Activated T-helper 17 cell treated with anti-CD3 and anti-CD28 coated beads, Interleukin-2, amount 50 U/mL, for 72 hours (primary cell): ENCODE measurements around the gene PTGDR2. TPM values are rescaled to one million over a fixed set of nuclear protein-coding genes. Genes with fewer than 3 reads are reported as not detected.
A peak's percentile ranks its signal among the peaks of the same experiment; 100 is the strongest.

ENCODE experiments used
- ATAC-seq: fragments of 150-1000 bp; cut with Tn5 transposase; replicated peaks from 2 replicates; pipeline ENCODE4 v1.10.0; 2021; ENCODE audit warnings: mild to moderate bottlenecking, moderate library complexity
- H3K27ac Mint-ChIP-seq: one replicate; pipeline ENCODE4 v1.8.0; 2022; ENCODE audit warnings: mixed read lengths
- H3K27me3 Mint-ChIP-seq: one replicate; pipeline ENCODE4 v1.8.0; 2022; ENCODE audit warnings: mixed read lengths
- H3K36me3 Mint-ChIP-seq: one replicate; pipeline ENCODE4 v1.8.0; 2022; ENCODE audit warnings: low read depth, mild to moderate bottlenecking, mixed read lengths
- H3K4me1 Mint-ChIP-seq: one replicate; pipeline ENCODE4 v1.8.0; 2022; ENCODE audit warnings: mixed read lengths
- H3K4me3 Mint-ChIP-seq: one replicate; pipeline ENCODE4 v1.8.0; 2022; ENCODE audit warnings: mild to moderate bottlenecking, mixed read lengths
- H3K9me3 Mint-ChIP-seq: one replicate; pipeline ENCODE4 v1.8.0; 2022; ENCODE audit warnings: mixed read lengths
- total RNA-seq, 2 donors: library from RNA; stranded (reverse); gene quantifications; one replicate each; pipeline ENCODE4 v1.2.3, GENCODE V29; 2022

The PTGDR2 gene
- total RNA-seq: under 1 TPM; 0.19 to 0.37 TPM

DNA sequence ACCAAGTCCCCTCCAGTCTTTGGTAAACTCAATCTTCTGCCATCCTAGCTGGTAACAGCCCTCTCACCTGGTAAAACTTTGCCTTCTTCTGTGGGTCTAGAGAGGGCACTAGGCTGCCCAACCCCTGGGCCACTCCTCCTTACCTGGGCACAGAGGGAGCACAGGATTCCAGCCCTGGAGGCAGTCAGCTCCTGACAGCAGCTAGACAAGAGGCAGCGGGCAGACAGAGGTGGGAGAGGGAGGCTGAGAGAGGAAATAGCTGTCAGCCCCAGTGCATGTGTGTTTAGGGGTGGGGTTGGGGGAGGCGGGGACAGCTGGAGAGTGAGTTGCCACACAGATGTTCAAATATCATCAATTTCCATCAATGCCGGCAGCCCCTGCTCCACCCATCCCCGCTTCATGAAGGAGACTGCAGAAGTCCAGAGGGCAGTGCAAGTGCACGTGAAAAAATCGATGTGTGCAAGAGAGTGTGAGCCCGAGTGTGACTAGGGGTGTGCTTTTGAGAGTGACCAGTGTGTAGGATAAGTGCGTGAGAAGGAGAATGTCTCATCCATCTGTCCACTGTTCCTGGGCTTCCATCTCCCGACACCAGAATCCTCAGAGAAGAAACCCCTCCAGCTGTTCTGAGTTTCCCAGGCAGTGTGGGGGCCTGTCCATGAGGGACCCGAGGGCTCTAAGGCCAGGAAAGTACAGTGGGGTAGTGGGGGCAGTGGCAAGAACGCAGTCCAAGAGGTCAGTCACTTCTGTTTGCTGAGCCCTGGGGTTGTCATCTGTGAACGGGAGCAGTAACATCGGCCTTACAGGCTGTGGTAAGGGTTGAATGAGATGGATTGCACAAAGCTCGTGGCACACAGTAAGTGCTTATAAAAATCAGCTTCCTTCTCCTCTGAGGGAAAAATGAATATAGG is at the start of gene PTGDR2:
Gene PTGDR2 (minus strand): TSS at position 225 of the 908 bp plus-strand sequence. CDS start 2,228 bp downstream, outside the sequence.
- peaks cover 18% of the 10 kb centered on the region for H3K36me3 Mint-ChIP-seq
- peaks cover 5% of the 10 kb centered on the region for H3K4me1 Mint-ChIP-seq
- no peak for ATAC-seq
- H3K9me3 Mint-ChIP-seq: no peaks in the 10 kb centered on the region
- no peak within 1 kb of the TSS for H3K4me3 Mint-ChIP-seq
- no peaks in the 10 kb centered on the region for H3K27me3 Mint-ChIP-seq
- H3K27ac Mint-ChIP-seq: no peak within 1 kb of the TSS

DNA sequence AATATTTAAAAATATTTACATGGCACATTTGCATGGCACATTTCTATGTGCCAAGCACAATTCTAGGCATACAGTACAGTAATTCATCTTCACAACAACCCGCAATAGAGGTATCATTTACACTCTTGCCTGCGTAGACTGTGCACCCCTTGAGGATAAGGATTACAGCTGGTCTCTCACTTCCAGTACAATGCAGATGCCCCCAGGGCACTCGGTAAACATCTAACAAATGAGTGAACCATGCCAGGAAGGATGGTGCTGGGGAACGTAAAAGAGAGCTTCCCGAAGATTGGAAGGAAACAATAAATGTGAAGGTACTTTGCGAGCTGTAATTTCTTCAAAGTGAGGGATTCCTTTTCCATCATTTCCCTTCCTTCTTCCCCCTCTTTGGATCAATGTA is 49.3 kb upstream of the PTGDR2 start:
- Mint-ChIP-seq H3K36me3 (peaks cover 62% of the 10 kb centered on the region), H3K27ac (peak overlapping the region; percentile 97)

DNA sequence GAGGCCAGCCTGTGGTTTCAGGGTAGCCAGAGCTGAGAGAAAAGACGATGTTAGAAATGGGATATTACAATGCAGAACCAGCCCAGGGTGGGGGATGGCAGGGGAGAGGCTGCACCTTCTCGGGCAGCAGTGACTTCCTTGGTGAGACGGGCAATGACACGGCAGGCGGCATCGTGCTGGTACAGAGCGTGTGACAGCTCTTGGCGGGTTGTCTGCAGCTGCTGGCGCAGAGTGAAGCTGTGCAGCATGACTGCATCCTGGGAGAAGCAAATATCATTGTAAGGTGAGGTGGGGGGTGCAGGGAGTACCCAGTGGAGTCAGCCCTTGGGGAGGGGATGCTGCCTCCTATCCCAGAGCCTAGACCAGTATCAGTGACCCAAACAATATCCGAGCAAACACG is 46.9 kb upstream of the PTGDR2 start:
- Mint-ChIP-seq H3K27me3 (no peaks in the 10 kb centered on the region), H3K36me3 (peaks cover 86% of the 10 kb centered on the region), H3K4me3 (no peak overlapping the region), H3K9me3 (no peaks in the 10 kb centered on the region), H3K27ac (peak overlapping the region; percentile 97), H3K4me1 (peaks cover 22% of the 10 kb centered on the region)
- ATAC-seq: no peak

More for the DNA sequence above, 49.3 kb upstream of the PTGDR2 start:
- H3K9me3 Mint-ChIP-seq: no peaks in the 10 kb centered on the region
- ATAC-seq: no peak
- H3K4me1 Mint-ChIP-seq: peaks cover 19% of the 10 kb centered on the region
- H3K27me3 Mint-ChIP-seq: no peaks in the 10 kb centered on the region
- H3K4me3 Mint-ChIP-seq: peak overlapping the region; percentile 98

DNA sequence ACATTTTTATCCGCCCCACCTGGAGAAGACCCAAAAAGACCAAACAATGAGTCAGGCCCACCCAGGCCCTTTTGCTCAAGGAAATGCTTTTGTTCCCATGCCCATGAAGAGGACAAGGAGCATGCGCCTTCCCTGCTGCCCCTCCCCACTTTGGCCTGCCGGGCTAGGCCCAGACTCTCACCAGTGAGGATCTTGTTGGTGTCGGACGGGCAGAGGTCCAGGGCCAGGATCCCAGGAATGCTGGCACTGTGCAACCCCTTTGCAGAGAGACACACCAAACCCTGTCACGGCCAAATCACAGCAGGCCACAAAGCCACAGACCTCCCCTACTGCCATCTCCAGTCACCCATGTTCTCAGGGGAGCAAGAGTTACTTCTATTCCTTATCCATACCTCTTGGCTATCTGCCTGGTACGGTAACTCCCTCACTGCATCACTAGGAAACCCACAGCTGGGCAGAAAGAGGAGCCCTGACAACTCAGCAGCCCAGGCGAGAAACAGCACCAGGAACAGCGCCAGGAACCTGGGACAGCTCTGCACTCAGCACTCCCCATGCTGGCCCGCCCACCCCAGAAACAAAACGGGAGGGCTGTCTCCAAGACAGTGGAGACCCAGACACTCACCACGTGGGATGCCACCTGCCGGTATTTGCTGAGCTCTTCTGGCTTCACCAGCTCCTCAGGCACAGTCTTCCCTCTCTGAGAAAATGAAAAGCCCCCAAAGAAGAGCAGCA is 45.1 kb upstream of the PTGDR2 start:
- Mint-ChIP-seq H3K27ac (peak overlapping the region; percentile 50), H3K4me1 (peaks cover 24% of the 10 kb centered on the region)
- ATAC-seq: no peak

DNA sequence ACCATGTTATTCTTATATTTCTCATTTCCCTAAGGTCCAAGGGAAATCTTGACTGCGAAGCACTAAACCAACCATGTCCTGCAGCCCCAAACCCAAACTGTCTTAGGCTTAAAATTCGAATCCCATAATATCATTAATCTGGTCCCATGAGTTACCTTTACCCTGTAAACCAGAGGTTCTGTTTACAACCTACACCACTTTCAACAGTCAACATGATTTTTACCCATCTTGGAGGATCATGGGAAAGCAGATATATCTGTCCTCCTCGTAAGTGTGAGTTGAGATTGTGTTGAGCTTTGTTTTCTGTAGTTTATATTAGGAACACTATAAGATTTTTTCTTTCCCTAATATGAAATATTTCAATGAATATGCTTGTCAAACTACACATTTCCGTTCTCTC is 44.2 kb upstream of the PTGDR2 start:
- Mint-ChIP-seq H3K4me1 (peaks cover 17% of the 10 kb centered on the region), H3K9me3 (no peaks in the 10 kb centered on the region)

More for the DNA sequence above, 45.1 kb upstream of the PTGDR2 start:
- H3K36me3 Mint-ChIP-seq: peaks cover 99% of the 10 kb centered on the region
- H3K9me3 Mint-ChIP-seq: no peaks in the 10 kb centered on the region
- no peak overlapping the region for H3K4me3 Mint-ChIP-seq
- no peaks in the 10 kb centered on the region for H3K27me3 Mint-ChIP-seq

DNA sequence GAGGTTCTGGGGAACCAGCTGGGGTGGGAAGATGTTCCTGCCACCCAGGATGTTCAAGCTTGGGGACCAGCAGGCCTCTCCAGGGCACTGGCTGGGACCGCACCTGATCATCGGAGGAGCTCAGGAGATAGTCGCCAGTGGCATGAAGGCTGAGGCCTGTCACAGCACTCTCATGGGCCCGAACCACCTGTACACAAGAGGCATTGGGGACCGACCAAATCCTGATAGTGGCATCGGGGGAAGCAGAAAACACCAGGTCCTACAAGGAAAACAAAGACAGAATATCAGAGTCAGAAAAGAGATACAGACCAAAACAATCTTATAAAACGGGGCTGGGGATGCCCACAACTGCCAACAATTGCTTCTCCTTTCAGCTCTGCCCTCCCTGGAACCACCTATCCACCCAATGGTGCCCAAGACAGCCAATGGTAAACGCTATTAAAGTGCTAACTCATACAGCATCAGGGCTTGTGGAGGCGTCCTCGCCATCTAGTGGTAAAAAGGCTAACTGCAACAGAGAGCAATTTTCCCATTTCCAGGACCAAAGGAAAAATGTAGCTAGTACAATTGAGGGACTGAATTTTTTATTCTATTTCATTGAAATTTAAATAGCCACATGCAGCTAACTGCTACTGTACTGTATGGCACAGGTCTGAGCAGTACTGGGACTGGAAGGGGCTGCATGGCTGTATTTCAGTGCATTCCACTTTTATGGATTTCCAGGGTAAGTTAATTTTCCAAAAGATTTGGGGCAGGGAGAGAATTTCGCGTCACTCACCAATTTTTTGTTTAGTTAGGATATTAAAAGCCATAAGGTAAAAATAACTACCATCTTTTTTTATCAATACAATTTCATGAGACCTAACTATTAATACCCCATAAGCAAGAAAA is 43.5 kb upstream of the PTGDR2 start:
- H3K9me3 Mint-ChIP-seq: no peaks in the 10 kb centered on the region
- H3K27ac Mint-ChIP-seq: no peak overlapping the region
- peaks cover 100% of the 10 kb centered on the region for H3K36me3 Mint-ChIP-seq
- no peaks in the 10 kb centered on the region for H3K27me3 Mint-ChIP-seq
- ATAC-seq: peak; percentile 58
- peaks cover 14% of the 10 kb centered on the region for H3K4me1 Mint-ChIP-seq
- no peak overlapping the region for H3K4me3 Mint-ChIP-seq

More for the DNA sequence above, 44.2 kb upstream of the PTGDR2 start:
- Mint-ChIP-seq H3K27me3 (no peaks in the 10 kb centered on the region), H3K36me3 (peaks cover 99% of the 10 kb centered on the region), H3K4me3 (no peak overlapping the region), H3K27ac (peak overlapping the region; percentile 50)
- no peak for ATAC-seq

DNA sequence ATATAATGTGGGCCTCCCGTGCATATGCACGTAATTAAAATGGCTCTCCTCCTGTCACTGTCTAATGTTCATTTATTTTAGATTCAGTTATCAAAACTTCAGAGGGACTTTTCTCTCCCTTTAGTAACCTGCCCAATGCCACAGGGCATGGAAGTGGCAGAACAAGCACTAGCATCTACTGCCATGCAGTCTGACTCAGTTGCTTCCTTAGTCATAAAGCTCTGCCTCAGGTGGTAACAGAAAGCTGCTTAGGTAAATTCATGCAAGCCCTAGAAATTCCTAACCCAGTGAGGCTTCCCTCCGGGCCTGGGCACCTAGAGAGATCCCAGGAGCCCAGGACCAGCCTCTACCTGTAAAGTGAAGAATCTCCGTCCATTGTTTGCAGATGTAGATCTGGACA is 41.7 kb upstream of the PTGDR2 start:
- Mint-ChIP-seq H3K4me3 (no peak overlapping the region), H3K9me3 (no peaks in the 10 kb centered on the region), H3K4me1 (peaks cover 4% of the 10 kb centered on the region), H3K36me3 (peaks cover 100% of the 10 kb centered on the region), H3K27me3 (no peaks in the 10 kb centered on the region), H3K27ac (peak overlapping the region; percentile 47)
- no peak for ATAC-seq

DNA sequence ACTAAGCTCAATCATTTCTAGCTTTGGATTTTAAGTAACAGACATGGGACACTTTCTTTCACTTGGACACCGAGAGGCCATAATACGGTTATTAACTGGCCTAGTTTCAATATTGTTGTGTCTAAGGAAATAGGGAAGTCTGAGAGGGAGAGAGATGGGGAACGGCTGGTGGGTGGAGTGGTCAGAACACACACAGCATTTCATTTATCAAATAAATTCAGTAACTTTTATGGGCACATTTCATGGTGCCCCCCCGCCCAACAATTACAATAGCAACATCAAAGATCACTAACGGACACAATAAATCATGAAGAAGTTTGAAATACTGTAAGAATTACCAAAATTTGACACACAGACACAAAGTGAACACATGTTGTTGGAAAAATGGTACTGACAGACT is 39.9 kb upstream of the PTGDR2 start:
- Mint-ChIP-seq H3K9me3 (no peaks in the 10 kb centered on the region), H3K27me3 (no peaks in the 10 kb centered on the region)

DNA sequence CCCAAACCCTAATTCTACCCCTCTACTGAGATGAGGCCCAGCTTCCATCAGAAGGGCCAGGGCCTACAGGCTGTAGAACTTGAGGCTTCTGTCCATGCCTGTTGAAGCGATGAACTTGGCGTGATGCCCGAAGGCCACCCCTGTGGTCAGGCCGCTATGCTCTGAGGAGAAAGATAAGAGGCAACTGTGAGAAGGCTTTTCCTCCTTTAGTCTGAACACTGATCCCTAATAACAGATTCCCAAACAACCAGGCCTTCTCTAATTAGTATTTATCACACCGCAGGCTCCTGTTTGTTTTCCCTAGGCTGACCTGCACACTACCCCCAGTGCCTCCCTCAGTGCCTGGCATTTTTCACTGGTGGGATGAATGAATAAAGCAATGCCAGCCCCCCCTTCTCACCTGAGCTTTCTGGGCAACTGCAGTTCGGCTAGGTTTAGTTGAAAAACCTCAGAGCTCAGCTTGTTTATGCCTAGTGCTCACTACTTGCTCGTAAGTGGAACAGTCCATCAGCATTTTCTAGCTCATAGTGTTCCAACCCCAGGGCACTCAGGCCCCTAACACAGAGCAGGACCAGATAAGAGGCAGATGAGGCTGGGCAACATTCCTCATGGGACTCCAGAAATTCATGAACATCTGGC is 35.5 kb upstream of the PTGDR2 start:
- Mint-ChIP-seq H3K27ac (no peak overlapping the region), H3K36me3 (peaks cover 79% of the 10 kb centered on the region), H3K9me3 (no peaks in the 10 kb centered on the region), H3K4me1 (peaks cover 4% of the 10 kb centered on the region), H3K27me3 (no peaks in the 10 kb centered on the region), H3K4me3 (no peak overlapping the region)
- no peak for ATAC-seq

More for the DNA sequence above, 39.9 kb upstream of the PTGDR2 start:
- no peak overlapping the region for H3K4me3 Mint-ChIP-seq
- ATAC-seq: no peak
- peaks cover 4% of the 10 kb centered on the region for H3K4me1 Mint-ChIP-seq
- peaks cover 100% of the 10 kb centered on the region for H3K36me3 Mint-ChIP-seq
- H3K27ac Mint-ChIP-seq: no peak overlapping the region

DNA sequence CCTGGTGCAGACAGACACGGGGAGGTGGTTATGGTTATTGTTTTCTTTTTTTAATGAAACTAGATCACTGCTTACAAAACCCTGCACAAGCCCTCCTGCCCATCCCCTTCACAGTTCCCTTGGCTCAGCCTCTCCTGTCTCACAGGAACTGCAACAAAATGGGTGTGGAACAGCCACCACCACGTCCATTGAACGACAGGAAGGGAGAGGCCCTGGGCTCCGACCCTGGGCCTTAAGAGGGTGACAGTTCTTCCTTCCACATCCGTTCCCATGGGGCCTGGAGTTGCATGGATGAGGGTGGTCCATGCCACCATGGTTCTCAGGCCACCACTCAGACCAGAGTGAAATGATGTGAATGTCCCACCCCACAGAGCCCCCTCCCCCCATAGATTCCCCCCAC is 34.9 kb upstream of the PTGDR2 start:
- H3K4me3 Mint-ChIP-seq: no peak overlapping the region
- no peak for ATAC-seq
- H3K36me3 Mint-ChIP-seq: peaks cover 79% of the 10 kb centered on the region
- no peaks in the 10 kb centered on the region for H3K27me3 Mint-ChIP-seq
- peaks cover 4% of the 10 kb centered on the region for H3K4me1 Mint-ChIP-seq
- H3K9me3 Mint-ChIP-seq: no peaks in the 10 kb centered on the region
- H3K27ac Mint-ChIP-seq: no peak overlapping the region

DNA sequence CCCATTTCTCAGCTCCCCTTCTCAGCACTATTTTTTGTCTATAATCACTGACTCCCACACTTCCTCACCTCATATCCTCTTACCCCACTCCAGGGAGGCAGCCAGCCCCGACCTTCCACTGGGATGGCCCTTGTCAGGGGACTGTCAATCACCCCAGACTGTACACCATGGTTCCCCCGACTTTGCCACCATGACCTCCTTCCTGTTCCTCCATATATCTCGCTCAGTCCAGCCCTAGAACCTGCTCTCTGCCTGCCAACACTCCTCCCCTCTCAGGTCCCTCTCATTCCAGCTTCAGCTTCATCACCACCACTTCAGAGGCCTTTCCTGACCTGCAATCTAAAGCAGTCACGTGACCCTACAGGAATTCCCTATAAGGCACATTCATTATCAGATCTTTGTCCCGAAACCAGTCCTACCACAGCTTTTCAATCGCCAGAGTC is 34.1 kb upstream of the PTGDR2 start:
- ATAC-seq: no peak
- Mint-ChIP-seq H3K27me3 (no peaks in the 10 kb centered on the region), H3K27ac (no peak overlapping the region), H3K36me3 (peaks cover 79% of the 10 kb centered on the region), H3K4me3 (no peak overlapping the region), H3K9me3 (no peaks in the 10 kb centered on the region), H3K4me1 (peaks cover 4% of the 10 kb centered on the region)

DNA sequence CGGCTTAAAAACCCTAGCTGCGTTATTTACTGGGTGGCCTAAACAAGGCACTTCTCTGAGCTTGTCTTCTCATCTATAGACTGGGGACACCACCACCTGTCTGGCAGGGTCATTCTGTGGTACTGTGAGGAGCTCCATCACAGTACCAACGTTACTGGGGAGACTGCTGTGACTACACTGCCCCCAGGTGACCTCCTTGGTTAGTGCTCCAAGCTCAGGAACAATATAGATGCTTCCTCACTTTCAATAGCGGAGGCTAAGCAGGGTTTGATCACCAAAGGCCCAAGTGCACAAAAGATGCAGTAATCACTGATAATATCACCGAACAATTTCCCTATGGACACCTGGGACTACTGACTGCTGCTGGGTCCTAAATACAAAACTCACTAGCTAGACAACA is 31.8 kb upstream of the PTGDR2 start:
- Mint-ChIP-seq H3K9me3 (no peaks in the 10 kb centered on the region), H3K27ac (no peak overlapping the region), H3K4me3 (no peak overlapping the region), H3K4me1 (peaks cover 4% of the 10 kb centered on the region), H3K27me3 (no peaks in the 10 kb centered on the region), H3K36me3 (peaks cover 77% of the 10 kb centered on the region)
- peak; percentile 64 for ATAC-seq

DNA sequence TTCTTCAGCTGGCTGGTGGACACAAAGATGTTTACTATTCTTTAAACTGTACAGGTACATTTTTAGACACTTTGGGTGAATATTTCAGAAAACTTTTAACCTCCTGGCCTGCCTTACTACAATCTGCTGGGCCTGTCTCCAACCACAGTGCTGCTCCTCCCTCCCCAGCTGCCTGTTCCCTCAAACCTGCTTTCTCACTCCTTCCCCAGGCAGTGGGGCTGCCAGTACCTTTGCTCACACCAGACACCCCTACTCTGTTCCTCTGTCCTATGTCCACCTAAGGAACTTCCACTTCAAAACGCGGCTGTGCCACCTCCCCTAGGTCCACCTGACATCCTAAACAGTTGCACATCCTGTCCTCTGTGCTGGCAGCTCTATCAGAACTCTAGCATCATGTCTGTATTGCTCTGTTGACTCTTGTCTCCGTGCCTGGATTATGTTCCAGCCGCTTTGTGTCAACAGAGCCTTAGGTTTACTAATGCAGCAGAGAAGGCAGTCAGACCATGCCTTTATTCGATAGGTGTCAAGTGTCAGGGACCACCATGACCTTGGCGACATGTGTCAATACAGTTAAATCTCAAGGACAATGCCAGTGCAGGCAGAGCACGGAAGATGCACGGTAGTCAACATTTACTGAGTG is 25.0 kb upstream of the PTGDR2 start:
- no peaks in the 10 kb centered on the region for H3K4me1 Mint-ChIP-seq
- no peak overlapping the region for H3K4me3 Mint-ChIP-seq
- no peaks in the 10 kb centered on the region for H3K27me3 Mint-ChIP-seq
- peaks cover 86% of the 10 kb centered on the region for H3K36me3 Mint-ChIP-seq
- ATAC-seq: no peak
- no peak overlapping the region for H3K27ac Mint-ChIP-seq
- no peaks in the 10 kb centered on the region for H3K9me3 Mint-ChIP-seq
